Thymus (tissue), 11 donors: ENCODE data around the gene HOXB1. TPM values are rescaled to one million over a fixed set of nuclear protein-coding genes. Genes with fewer than 3 reads are reported as not detected.

Experiments
- DNase-seq, 9 donors: peaks; one replicate each; pipeline ENCODE4 v3.0.0-alpha.2; 2013; ENCODE audit warnings: low spot score in 9 of 9, low read depth in 6 of 9, missing footprints in 1 of 9
- H3K27ac ChIP-seq, 2 donors: one replicate each; pipeline ENCODE4 v1.5.1; 2013; ENCODE audit warnings: control low read depth in 1 of 2, low read depth in 1 of 2, low read length in 1 of 2, mild to moderate bottlenecking in 1 of 2, moderate library complexity in 1 of 2
- H3K27me3 ChIP-seq, 2 donors: one replicate each; pipeline ENCODE4 v1.5.1; 2013; ENCODE audit warnings: low read length in 1 of 2; ENCODE audit not compliant: control insufficient read depth in 2 of 2, insufficient read depth in 1 of 2
- H3K36me3 ChIP-seq, 2 donors: one replicate each; pipeline ENCODE4 v1.5.1; 2013; ENCODE audit warnings: low read length in 1 of 2, mild to moderate bottlenecking in 1 of 2, moderate library complexity in 1 of 2; ENCODE audit not compliant: control insufficient read depth in 2 of 2, insufficient read depth in 2 of 2
- H3K4me1 ChIP-seq, 2 donors: one replicate each; pipeline ENCODE4 v1.5.1; 2013; ENCODE audit warnings: low read length in 2 of 2; ENCODE audit not compliant: control insufficient read depth in 2 of 2, insufficient read depth in 2 of 2
- H3K4me3 ChIP-seq, 2 donors: one replicate each; pipeline ENCODE4 v1.5.1; 2013; ENCODE audit warnings: low read length in 2 of 2, control low read depth in 1 of 2, mild to moderate bottlenecking in 1 of 2
- H3K9me3 ChIP-seq, 2 donors: one replicate each; pipeline ENCODE4 v1.5.1; 2013; ENCODE audit warnings: low read length in 1 of 2, mild to moderate bottlenecking in 1 of 2; ENCODE audit not compliant: control insufficient read depth in 2 of 2, insufficient read depth in 1 of 2
- WGBS: extraction: QIAGEN DNeasy Blood & Tissue Kit; methylation state at CpG from one replicate; pipeline ENCODE4 v1.1.7; 2013; 5-methylcytosine and 5-hydroxymethylcytosine counted together
- polyA plus RNA-seq: library from polyadenylated mRNA; stranded (reverse); fragments of 200-250 nt; gene quantifications from one replicate; pipeline ENCODE4 v1.2.3, GENCODE V29; 2013
- total RNA-seq: library from RNA; stranded (reverse); fragments of 120-200 nt; gene quantifications from one replicate; pipeline ENCODE4 v1.2.4, GENCODE V29; 2013
- donor health status: healthy.

Gene HOXB1
- total and polyA plus RNA-seq, 2 donors: 0.11 TPM; not detected in 1

DNA sequence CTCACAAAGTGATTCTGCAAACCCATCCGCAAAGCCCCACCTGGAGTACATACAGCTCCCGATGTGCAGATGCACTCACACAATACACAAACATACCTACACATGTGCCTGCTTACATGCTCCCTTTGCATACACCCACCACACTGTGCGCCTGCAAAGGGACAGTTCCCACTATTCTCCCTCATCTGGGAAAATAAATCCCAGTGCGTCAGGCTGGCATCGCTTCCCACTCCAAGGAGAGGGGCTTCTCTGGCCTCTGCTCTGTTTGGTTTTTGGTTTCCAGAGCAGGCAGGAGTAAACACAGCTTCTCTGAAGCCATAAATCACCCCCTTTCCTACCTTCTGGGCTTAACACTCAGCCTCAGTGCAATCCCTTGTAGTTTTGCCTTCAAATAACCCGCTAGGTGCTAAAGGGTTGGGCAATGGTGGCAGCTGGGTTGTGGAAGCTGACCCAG, 32.6 kb upstream of the HOXB1 start:
- peaks cover 0 to 10% of the 10 kb centered on the region in 2 donors for H3K4me1 ChIP-seq

DNA sequence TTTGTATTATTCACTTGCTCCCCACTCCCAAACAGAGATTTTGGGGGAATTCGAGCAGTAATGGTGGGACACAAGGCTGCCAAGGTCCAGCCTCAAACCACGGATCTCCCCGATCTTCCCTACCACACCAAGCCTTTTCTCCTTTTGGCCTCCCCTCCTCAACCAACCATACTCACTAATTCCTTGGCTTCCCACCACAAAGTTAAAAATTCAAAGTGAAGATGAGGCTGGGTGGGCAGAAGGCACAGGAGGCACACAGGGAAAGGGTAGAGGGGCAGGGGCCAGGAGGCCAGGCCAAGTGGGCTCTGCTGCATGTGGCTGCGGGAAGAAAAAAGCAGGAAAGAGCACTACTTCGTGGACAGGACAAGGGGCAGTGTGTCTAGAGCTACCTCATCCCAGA, 32.1 kb upstream of the HOXB1 start:
- H3K36me3 ChIP-seq: no peaks in the 10 kb centered on the region
- WGBS: 92% methylated on average over 5 of the region's 5 CpGs
- DNase-seq: no peak
- H3K4me3 ChIP-seq: no peak overlapping the region
- peaks cover 0 to 10% of the 10 kb centered on the region in 2 donors for H3K4me1 ChIP-seq
- peaks cover 7 to 64% of the 10 kb centered on the region in 2 donors for H3K27me3 ChIP-seq
- no peak overlapping the region for H3K27ac ChIP-seq
- no peaks in the 10 kb centered on the region for H3K9me3 ChIP-seq

More for the DNA sequence above, 32.6 kb upstream of the HOXB1 start:
- peaks cover 10 to 64% of the 10 kb centered on the region in 2 donors for H3K27me3 ChIP-seq
- WGBS: 95% methylated on average over 6 of the region's 6 CpGs
- H3K9me3 ChIP-seq: no peaks in the 10 kb centered on the region
- DNase-seq: no peak
- no peak overlapping the region for H3K27ac ChIP-seq
- no peaks in the 10 kb centered on the region for H3K36me3 ChIP-seq
- no peak overlapping the region for H3K4me3 ChIP-seq

GRCh38 chr17:48561884-48562810, 31.3 kb upstream of the HOXB1 start:
- H3K27ac ChIP-seq: no peak overlapping the region
- H3K27me3 ChIP-seq: peaks cover 7 to 61% of the 10 kb centered on the region in 2 donors

GRCh38 chr17:48559840-48560817, 29.3 kb upstream of the HOXB1 start:
- WGBS: 95% methylated on average over 14 of the region's 14 CpGs
- Histone ChIP-seq H3K9me3 (no peaks in the 10 kb centered on the region), H3K4me3 (no peak overlapping the region), H3K27ac (no peak overlapping the region), H3K4me1 (peaks cover 0 to 15% of the 10 kb centered on the region in 2 donors), H3K36me3 (no peaks in the 10 kb centered on the region), H3K27me3 (peaks cover 12 to 58% of the 10 kb centered on the region in 2 donors)
- no peak for DNase-seq

More at GRCh38 chr17:48561884-48562810, 31.3 kb upstream of the HOXB1 start:
- H3K9me3 ChIP-seq: no peaks in the 10 kb centered on the region
- peaks cover 0 to 10% of the 10 kb centered on the region in 2 donors for H3K4me1 ChIP-seq
- no peak for DNase-seq
- no peaks in the 10 kb centered on the region for H3K36me3 ChIP-seq
- WGBS: 72% methylated on average over 15 of the region's 15 CpGs
- H3K4me3 ChIP-seq: no peak overlapping the region

GRCh38 chr17:48559122-48559839, 28.5 kb upstream of the HOXB1 start:
- WGBS: 94% methylated on average over 16 of the region's 16 CpGs
- Histone ChIP-seq H3K27me3 (peaks cover 16 to 58% of the 10 kb centered on the region in 2 donors), H3K36me3 (no peaks in the 10 kb centered on the region), H3K27ac (no peak overlapping the region), H3K9me3 (no peaks in the 10 kb centered on the region), H3K4me1 (peaks cover 0 to 16% of the 10 kb centered on the region in 2 donors), H3K4me3 (no peak overlapping the region)
- no peak for DNase-seq

DNA sequence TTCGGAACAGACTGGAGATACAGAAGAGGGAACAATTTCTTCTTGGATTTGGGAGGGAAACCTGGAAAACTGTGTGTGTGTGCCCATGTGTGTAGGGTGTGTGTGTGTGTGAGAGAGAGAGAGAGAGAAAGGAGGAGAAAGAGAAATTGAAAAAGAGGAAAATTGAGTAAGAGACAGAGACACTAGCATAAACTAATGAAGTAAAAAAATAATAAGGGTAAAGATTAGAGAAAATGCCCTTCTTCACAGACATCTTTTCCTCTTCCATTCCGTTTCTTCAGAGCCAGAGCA, 28.0 kb upstream of the HOXB1 start:
- no peak overlapping the region for H3K27ac ChIP-seq
- no peaks in the 10 kb centered on the region for H3K9me3 ChIP-seq
- DNase-seq: no peak
- H3K4me3 ChIP-seq: no peak overlapping the region
- peaks cover 16 to 60% of the 10 kb centered on the region in 2 donors for H3K27me3 ChIP-seq
- H3K4me1 ChIP-seq: peaks cover 0 to 15% of the 10 kb centered on the region in 2 donors
- 97% methylated on average over 2 of the region's 2 CpGs for WGBS
- H3K36me3 ChIP-seq: no peaks in the 10 kb centered on the region

- DNase-seq: no peak
- peaks cover 0 to 14% of the 10 kb centered on the region in 2 donors for H3K4me1 ChIP-seq
- H3K9me3 ChIP-seq: no peaks in the 10 kb centered on the region
- H3K27me3 ChIP-seq: peaks cover 16 to 55% of the 10 kb centered on the region in 2 donors
- no peak overlapping the region for H3K27ac ChIP-seq
- WGBS: 95% methylated on average over 13 of the region's 13 CpGs
- H3K4me3 ChIP-seq: no peak overlapping the region
- no peaks in the 10 kb centered on the region for H3K36me3 ChIP-seq
Observed at GRCh38 chr17:48558057-48558830, 27.4 kb upstream of the HOXB1 start.
